ENCODE measurements around the gene TTC9B. TPM values are rescaled to one million over a fixed set of nuclear protein-coding genes. Genes with fewer than 3 reads are reported as not detected.

Gene TTC9B
- total and polyA plus RNA-seq, 2 donors (not counting 1 experiment from before 2014, with no cell fraction given), result not detected

DNA sequence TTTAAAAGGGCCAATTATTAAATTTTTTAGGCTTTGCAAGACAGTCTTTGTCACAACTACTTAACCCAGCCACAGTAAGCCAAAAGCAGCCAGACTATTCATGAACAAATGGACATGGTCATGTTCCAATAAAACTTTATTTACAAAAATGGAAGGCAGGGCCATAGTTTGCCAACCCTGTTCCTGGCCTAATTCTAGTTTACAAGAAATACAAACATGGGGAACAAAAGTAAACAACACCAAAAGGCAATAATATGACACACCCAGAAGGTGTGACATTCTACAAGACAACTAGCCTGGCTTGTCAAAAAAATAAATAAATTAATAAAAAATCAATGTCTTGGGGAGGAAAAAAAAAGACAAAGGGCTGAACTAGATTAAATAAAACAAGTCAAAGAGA, 33.1 kb upstream of the TTC9B start:
- no peaks in the 10 kb centered on the region for H3K27me3 Mint-ChIP-seq
- DNase-seq, result no peak
- no peak overlapping the region for H3K27ac Mint-ChIP-seq
- no peak overlapping the region for H2AFZ ChIP-seq (ENCODE audit: insufficient read depth, low read depth, low read length, poor library complexity, severe bottlenecking)
- H3K4me2 ChIP-seq (replicated peaks; ENCODE audit: low read depth, low read length, poor library complexity, severe bottlenecking), result no peak overlapping the region
- H4K20me1 ChIP-seq (ENCODE audit: control insufficient read depth, insufficient read depth, low read length, poor library complexity, severe bottlenecking), result peaks cover 91% of the 10 kb centered on the region
- no peaks in the 10 kb centered on the region for H3K4me1 ChIP-seq (ENCODE audit: control insufficient read depth in 2 of 2, insufficient read depth in 2 of 2, low read length in 2 of 2)
- no peaks in the 10 kb centered on the region for H3K9me3 Mint-ChIP-seq (ENCODE audit: insufficient read depth)
- no peaks in the 10 kb centered on the region for H3K27me3 ChIP-seq (replicated peaks in 1 of 4; ENCODE audit: control extremely low read depth in 1 of 4, control insufficient read depth in 3 of 4, insufficient read depth in 4 of 4, low read length in 3 of 4)
- no peak overlapping the region for H3K4me3 Mint-ChIP-seq
- intact Hi-C loops (cut with micrococcal nuclease), result no loop called here
- H3K79me2 ChIP-seq (ENCODE audit: control insufficient read depth, insufficient read depth, low read length), result peaks cover 94% of the 10 kb centered on the region
- ChIA-PET CTCF (no interaction called here), POLR2A (no interaction called here)
- H3K27ac ChIP-seq (ENCODE audit: low read length in 2 of 2), result no peak overlapping the region
- H3K4me1 Mint-ChIP-seq, result peaks cover 13% of the 10 kb centered on the region
- no peak overlapping the region for H3K4me3 ChIP-seq (ENCODE audit: control extremely low read depth in 1 of 5, extremely low read depth in 1 of 5, insufficient read depth in 1 of 5, low read depth in 2 of 5, low read length in 4 of 5)
- no peak overlapping the region for H3K9ac ChIP-seq (ENCODE audit: low read length)
- ATAC-seq (ENCODE audit: low read depth), result no peak
- no peaks in the 10 kb centered on the region for H3K9me3 ChIP-seq (ENCODE audit: control extremely low read depth in 1 of 3, control insufficient read depth in 2 of 3, insufficient read depth in 1 of 3, low read length in 2 of 3)
- peaks cover 2 to 68% of the 10 kb centered on the region in 2 experiments for H3K36me3 ChIP-seq (replicated peaks in 1 of 2; ENCODE audit: control extremely low read depth in 1 of 2, control insufficient read depth in 1 of 2, extremely low read depth in 1 of 2, insufficient read depth in 2 of 2, low read length in 1 of 2)
- TF ChIP-seq EZH2 (IDR thresholded peaks at IDR 0.05; ENCODE audit: borderline replicate concordance, insufficient read depth, low read depth, low read length, poor library complexity, severe bottlenecking), result no peak
- TF ChIP-seq, protein P1, sequence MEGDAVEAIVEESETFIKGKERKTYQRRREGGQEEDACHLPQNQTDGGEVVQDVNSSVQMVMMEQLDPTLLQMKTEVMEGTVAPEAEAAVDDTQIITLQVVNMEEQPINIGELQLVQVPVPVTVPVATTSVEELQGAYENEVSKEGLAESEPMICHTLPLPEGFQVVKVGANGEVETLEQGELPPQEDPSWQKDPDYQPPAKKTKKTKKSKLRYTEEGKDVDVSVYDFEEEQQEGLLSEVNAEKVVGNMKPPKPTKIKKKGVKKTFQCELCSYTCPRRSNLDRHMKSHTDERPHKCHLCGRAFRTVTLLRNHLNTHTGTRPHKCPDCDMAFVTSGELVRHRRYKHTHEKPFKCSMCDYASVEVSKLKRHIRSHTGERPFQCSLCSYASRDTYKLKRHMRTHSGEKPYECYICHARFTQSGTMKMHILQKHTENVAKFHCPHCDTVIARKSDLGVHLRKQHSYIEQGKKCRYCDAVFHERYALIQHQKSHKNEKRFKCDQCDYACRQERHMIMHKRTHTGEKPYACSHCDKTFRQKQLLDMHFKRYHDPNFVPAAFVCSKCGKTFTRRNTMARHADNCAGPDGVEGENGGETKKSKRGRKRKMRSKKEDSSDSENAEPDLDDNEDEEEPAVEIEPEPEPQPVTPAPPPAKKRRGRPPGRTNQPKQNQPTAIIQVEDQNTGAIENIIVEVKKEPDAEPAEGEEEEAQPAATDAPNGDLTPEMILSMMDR (IDR thresholded peaks at IDR 0.05), result no peak

DNA sequence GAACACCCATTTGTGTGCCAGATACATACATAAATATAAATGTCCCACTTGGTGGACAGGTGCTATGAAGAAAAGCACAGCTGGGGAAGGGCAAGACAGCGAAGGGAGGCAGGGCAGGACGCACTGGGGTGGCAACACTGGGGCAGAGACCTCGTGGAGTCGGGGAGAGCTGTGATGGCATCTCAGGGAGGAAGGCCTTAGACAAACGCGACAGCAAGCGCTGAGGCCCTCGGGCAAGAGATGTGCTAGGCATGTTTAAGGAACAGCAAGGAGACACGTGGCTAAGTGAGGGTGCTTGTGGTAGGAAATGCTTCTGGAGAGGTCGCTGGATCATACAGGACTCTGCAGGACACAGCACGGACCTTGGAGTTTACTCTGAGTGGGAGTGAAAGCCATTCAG, 31.6 kb upstream of the TTC9B start:
- CTCF ChIA-PET, result interaction anchor here (1.6 kb wide), 1 partner anchor 56 kb away, joined by 3 read pairs; no protein-coding TSS in a partner anchor
- H3K4me1 Mint-ChIP-seq, result peaks cover 9% of the 10 kb centered on the region

More for the DNA sequence above, 31.6 kb upstream of the TTC9B start:
- POLR2A ChIA-PET, result no interaction called here
- Histone ChIP-seq H4K20me1 (ENCODE audit: control insufficient read depth, insufficient read depth, low read length, poor library complexity, severe bottlenecking) (peaks cover 91% of the 10 kb centered on the region), H3K4me3 (ENCODE audit: control extremely low read depth in 1 of 5, extremely low read depth in 1 of 5, insufficient read depth in 1 of 5, low read depth in 2 of 5, low read length in 4 of 5) (no peak overlapping the region), H3K27ac (ENCODE audit: low read length in 2 of 2) (no peak overlapping the region), H3K4me2 (replicated peaks; ENCODE audit: low read depth, low read length, poor library complexity, severe bottlenecking) (no peak overlapping the region), H3K9me3 (ENCODE audit: control extremely low read depth in 1 of 3, control insufficient read depth in 2 of 3, insufficient read depth in 1 of 3, low read length in 2 of 3) (no peaks in the 10 kb centered on the region), H3K9ac (ENCODE audit: low read length) (no peak overlapping the region), H3K79me2 (ENCODE audit: control insufficient read depth, insufficient read depth, low read length) (peaks cover 87% of the 10 kb centered on the region), H2AFZ (ENCODE audit: insufficient read depth, low read depth, low read length, poor library complexity, severe bottlenecking) (no peak overlapping the region), H3K27me3 (replicated peaks in 1 of 4; ENCODE audit: control extremely low read depth in 1 of 4, control insufficient read depth in 3 of 4, insufficient read depth in 4 of 4, low read length in 3 of 4) (no peaks in the 10 kb centered on the region), H3K4me1 (ENCODE audit: control insufficient read depth in 2 of 2, insufficient read depth in 2 of 2, low read length in 2 of 2) (no peaks in the 10 kb centered on the region), H3K36me3 (replicated peaks in 1 of 2; ENCODE audit: control extremely low read depth in 1 of 2, control insufficient read depth in 1 of 2, extremely low read depth in 1 of 2, insufficient read depth in 2 of 2, low read length in 1 of 2) (peaks cover 0 to 62% of the 10 kb centered on the region in 2 experiments)
- no peak for TF ChIP-seq EZH2 (IDR thresholded peaks at IDR 0.05; ENCODE audit: borderline replicate concordance, insufficient read depth, low read depth, low read length, poor library complexity, severe bottlenecking)
- TF ChIP-seq, protein P1 (IDR thresholded peaks at IDR 0.05), result no peak
- ATAC-seq (ENCODE audit: low read depth), result no peak
- DNase-seq, result no peak
- Mint-ChIP-seq H3K27ac (no peak overlapping the region), H3K9me3 (ENCODE audit: insufficient read depth) (no peaks in the 10 kb centered on the region), H3K4me3 (no peak overlapping the region), H3K27me3 (no peaks in the 10 kb centered on the region)
- intact Hi-C loops (cut with micrococcal nuclease), result no loop called here
- WGBS (ENCODE audit: insufficient coverage), result 91% methylated on average over 11 of the region's 11 CpGs
